ENCODE results near the gene MKNK1.

The MKNK1 gene

DNA sequence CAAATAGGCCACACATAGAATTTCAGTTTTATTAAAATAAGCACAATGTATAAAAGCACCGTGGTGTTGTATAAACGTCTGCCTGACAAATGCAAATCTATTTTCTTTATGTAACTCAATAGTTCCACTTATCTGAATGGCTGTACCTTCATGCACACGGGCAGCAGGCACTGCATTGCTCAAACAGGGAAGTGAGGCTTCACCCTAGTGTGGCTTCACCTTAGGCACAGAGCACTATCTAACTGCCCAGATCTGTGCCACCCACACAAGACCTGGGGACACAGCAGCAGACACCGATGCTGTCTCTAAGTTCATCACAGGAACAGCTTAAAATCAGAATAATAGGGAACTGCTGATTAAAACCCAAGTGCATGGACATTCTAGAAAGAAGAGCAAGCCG lies 46.7 kb downstream of the MKNK1 start:
- peak; percentile 22 for DNase-seq

DNA sequence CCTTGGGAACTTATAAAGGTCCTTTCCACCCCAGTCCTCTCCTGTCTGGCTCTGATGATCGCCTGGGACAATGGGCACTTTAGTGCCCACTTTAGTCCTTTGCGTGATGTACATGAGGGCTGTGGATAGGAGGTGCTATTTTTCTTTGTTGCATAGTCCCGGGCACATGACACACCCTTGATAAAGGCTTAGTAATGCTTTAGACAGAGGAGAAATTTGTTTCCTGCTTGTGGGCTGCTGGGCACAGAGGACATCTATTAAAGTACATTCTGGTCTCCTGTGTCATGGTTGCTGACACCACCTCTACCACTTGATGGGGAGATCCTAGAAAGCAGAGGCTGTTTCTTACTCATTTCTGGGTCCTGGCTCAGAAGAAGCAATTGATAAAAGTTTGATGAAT lies 47.2 kb downstream of the MKNK1 start:
- DNase-seq = peak; percentile 76

DNA sequence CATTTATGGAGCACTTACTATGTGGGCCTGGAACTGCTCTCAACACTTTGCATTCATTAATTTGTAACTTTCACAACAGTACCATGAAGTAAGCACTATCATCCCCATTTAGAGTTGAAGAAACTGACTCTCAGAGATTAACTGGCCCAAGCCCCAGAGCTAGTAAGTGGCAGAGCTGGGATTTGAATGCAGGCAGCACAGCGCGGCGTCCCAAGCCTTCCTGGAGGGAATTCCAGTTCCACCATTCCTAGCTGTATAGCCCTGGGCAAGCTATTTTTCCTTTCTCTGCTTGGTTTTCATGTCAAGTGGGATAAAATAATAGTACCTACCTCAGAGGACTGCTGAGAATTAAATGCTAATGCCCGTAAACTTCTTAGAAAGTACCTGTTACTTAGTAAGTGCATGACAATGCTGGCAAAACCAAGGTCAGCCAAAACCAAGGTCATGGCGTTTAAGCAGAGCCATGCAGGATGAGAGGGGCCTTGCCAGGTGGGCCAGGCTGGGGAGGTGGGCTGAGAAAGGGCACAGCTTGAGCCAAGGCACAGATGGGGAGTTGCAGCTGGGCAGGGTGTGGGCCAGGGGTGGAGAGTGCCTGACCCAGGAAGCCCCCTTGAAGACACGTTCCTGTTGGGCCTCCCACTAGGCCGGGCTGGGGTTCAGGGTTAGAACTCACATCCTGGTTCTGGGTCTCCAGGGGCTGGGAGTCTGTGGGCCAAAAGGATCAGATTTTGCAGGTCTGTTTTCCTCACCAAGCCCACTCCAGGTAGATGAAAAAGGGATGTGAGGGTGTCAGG lies 48.0 kb downstream of the MKNK1 start:
- no peak for DNase-seq

DNA sequence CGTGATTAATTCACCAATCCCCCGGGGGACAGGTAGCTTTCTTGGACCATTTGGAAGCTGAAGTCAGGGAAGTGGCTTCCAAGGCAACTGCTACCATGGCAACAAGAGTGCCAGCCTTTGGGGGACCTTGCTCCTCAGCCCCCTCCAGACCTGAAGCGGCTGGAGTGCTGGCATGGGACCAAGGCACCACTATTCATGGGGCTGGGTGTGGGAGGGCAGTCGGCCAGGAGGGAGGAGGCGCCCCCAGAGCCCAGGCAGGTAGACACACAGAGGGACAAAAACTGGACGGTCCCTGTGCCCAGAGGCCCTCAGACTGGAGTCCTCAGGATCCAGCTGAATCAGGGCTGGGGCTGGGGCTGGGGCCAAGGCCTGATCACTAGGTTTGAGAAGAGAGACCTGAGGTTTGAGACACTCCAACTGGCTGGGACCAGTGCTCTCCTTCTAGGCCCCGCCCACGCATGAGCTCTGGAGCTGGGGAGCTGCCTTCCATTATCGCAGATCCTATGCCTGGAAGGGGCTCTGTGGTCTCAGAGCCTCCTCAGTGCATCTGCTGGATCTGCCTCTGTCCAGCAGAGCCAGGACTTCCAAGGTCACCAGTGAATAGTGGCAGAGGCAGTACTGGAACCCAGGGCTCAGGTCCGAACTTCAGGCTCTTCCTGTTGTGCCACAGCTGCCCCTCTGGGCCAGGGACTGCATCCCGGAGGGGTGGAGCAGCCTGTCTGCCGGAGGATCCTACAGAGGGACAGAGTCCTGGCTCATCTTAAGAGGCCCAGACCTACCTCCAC lies 49.3 kb downstream of the MKNK1 start:
- no peak for DNase-seq

DNA sequence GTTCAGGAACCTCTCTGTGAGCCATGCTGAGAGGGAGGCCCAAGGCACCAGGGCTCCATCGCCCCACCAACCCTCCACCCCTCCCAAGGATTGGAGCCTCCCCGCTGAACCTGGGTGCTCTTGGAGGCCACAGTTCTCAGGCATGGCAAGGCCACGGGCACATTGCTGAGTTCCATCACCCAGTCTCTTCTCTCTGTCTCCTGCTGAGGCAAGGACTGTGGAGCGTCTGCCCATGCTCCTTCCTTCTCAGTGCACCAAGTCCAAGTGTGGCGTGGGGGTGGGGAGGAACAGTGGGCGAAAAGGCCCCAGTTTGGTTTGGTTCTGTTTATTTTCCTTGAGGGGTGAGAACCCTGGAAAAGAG lies 49.9 kb downstream of the MKNK1 start:
- no peak for DNase-seq

DNA sequence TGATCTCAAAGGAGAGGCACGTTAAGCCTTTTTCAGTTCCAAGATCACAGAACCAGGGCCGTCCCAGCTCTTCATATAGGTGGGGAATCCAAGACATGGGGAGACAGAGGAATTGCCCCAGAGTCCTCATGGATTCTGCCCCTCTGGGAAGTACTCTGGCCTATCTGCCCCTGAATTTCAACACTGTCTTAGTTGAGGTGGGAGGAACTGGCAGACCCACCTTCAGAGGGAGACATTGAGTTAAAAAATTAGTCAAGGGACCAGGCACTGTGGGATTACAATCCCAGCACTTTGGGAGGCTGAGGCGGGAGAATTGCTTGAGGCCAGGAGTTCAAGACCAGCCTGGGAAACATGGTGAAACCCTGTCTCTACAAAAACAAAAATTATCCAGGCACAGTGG lies 50.6 kb downstream of the MKNK1 start:
- DNase-seq = peak; percentile 12

DNA sequence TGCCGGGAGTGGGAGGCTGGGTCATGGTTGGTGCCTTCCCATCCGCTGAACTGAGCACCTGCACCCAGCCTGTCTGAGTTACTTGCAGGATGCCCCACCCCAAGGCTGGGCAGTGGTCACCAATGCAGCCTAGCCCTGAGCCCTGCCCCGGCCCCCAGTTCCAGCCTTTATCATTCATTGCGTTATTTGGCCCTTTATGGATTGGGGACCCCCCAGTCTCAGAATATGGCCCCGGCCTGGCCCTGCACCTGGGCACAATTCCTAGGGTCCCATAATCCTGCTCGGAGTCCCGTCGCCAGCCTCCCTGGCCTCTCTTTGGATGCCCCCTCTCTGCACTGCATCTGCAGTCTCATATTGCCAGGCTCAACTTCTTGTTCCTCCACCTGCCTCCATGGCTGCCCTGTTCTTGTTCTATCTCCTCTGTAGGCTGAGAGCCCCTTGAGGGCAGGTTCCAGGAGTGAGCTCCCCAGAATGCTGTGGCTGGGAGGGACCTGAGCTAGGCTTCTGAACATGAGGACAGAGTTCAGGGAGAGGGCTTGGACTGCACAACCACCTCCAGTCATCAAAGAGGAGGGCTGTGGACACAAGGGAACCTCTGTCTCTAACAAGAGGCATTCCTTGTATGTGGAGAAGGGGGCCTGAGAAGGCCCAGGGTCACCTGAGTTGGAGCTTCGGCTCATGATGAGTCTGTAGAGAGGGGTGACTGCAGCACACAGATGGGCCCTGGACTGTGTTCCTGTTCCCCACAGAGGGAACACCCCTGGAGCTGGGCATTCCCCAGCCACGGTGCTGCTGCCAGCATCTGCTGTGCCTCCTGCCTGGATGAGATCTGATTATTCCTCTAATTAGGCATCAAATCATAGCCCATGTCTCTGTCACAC lies 51.5 kb downstream of the MKNK1 start:
- no peak for DNase-seq

DNA sequence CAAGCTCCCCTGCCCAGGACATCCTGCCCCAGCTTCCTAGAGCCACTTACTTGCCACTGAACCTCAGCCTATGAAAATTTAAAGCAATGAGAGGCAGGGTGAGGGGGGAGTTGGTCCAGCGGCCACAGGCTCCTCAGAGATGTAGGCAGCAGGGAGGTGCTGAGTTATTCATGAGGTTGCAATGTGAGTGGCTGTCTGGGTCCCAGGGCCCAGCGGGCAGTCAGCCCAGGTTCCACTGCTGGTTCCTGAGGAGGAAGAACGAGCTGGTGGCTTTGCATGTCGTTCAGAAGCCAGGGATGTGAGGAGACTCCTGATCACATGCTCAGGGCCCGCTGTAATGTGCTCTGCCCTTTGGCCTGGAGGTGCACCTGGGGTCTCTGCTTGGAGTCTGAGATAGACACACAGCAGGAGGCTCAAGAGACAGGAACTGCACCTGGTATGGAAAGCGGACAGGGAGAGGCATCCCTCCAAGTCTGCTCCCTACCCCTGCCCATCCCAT lies 52.4 kb downstream of the MKNK1 start, which contains the start of gene KNCN:
Gene KNCN, minus strand, starts transcription at position 51 of the 499 bp plus-strand sequence. CDS start 432 bp downstream, outside the sequence.
- no peak for DNase-seq

DNA sequence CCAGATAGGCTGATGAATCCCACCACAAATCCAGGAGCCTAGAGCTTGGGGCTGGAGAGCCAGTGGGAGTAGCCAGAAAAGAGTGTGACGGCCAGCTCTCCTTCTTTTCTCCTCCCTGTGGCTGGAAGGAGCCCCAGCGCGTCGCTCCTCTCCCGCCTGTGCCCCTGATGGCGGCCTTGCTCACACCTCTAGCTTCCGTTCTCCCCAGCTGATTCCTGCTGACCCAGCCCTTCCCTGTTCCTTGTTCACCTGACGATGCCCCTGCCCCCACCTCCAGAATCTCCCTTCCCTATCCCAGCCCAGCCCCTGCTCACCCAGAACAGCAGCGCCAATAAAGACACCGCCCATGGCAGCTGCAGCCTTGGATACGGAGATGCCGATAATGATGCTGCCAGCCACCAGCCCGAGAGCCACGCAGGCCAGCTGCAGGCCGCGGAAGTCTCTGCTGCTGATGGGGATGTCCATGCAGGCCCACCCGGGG lies 53.3 kb downstream of the MKNK1 start:
- no peak for DNase-seq

DNA sequence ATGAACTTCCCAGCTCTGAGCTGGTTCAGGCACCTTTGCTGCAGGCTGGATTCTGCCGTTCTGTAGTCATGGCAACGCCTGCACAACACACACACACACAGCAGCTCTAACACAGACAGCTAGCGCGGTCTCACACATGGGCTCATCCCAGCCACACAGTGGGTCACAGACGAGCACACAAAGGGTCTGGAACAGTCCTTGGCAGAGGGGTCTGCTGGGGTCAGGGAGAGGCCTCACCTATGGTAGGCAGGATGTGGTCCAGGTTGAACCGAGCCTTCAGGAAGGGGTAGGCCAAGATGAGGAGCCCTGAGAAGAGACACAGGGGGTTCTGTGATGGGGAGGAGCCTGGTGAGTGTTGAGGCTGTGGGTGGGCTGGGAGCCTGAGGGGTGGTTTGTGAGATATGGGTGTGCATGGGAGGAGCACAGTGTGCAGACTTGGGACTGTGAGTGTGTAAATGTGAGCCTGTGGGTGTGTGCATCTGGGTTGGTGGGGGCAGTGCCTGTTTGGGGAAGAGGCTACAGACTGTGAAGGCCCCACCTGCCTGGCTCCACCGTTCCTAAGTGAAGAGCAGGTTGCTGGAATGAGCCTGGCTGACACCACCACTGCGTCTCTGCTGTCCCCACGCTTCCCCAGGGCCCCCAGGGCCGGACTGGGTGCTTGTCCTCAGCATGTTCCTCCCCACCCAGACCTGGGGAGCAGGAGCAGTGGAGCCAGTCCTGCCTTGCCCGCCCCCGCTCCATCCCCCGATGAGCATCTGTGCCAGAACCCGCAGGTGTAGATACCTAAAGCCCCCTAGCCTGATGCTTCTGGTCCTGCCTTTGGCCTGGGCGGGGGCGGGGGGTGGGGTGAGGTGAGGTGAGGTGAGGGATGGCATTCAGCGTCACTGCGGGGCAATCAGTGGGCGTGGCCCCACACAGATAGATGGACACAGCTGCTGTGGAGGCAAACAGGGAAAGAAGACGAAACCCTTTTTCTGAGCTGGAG lies 54.1 kb downstream of the MKNK1 start:
- DNase-seq = no peak

DNA sequence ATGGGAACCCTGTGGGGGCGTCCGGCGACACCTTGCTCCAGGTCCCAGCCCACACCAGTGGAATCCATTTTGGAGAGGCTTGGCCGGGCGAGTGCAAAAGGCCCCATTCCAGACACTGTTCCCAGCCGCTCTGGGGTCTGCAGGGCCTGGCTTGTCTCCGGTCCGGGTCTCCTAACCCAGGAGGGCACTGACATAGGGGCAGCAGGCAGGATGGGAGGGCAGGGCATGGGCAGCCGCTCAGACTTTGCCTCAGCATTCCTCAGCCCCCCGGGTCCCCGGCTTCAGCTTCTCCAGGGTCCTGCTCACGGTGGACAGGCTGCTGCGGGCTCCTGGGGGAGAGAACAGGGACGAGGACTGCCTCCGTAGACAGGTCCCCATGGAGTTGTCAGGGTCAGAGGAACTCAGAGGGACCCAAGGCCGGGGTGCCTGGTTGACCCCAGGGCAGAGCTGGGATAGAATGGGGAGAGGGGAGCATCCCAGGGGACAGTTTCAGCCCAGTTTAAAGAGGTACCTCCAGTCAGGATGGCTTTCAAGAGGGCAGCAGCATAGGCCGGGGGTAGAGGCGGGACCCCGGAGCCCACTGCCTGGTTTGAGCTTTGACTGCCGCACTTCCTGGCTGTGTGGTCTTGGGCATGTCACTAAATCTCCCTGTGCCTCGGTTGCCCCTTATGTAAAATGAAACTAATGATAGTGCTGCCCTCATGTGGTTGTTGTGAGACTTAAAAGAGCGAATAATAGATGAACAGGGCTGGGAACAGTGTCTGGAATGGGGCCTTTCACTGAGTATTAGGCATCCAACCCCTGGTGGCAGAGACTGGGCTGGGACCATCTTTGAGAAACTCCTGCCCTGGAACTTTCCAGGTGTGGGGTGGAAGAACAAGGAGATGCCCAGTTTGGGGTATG lies 56.3 kb downstream of the MKNK1 start:
- DNase-seq = peak; percentile 80

DNA sequence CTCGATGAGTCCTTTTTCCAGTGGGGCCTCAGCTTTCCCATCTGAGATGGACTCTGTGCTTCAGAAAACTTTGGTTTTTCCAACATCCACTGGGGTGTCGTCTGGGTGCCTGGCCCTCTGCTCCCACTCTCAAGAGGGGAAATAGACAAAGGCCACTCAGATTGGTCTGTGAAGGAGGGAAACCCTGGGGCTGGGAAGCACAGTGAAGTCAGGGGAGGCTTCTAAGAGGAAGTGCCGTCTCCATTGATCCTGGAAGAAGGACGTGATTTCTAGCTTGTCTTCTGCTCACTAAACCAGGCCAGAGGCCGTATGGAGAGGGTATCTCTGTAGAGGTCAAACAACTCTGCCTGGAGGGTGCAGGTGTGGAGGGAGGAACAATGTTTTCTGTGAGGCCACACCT lies 57.9 kb downstream of the MKNK1 start:
- no peak for DNase-seq

DNA sequence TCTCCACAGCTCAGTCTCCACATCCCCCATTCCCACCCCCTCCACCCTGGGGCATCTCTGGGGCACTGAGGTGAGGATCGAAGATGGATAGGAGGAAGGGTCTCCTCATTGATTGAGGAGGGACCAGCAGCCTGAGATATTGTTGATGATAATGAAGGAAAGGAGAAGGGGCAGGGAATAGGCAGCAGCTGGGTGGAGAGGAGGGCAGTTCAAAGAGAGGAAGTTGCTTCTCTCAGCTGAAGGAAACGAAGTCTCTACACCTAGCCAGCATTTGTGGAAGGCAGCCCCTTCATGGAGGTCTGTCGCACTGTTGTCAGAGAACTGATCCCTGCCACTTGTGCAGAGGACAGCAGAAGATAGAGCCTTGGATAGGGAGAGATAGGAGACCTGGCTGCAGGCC lies 58.3 kb downstream of the MKNK1 start:
- DNase-seq = peak; percentile 32

DNA sequence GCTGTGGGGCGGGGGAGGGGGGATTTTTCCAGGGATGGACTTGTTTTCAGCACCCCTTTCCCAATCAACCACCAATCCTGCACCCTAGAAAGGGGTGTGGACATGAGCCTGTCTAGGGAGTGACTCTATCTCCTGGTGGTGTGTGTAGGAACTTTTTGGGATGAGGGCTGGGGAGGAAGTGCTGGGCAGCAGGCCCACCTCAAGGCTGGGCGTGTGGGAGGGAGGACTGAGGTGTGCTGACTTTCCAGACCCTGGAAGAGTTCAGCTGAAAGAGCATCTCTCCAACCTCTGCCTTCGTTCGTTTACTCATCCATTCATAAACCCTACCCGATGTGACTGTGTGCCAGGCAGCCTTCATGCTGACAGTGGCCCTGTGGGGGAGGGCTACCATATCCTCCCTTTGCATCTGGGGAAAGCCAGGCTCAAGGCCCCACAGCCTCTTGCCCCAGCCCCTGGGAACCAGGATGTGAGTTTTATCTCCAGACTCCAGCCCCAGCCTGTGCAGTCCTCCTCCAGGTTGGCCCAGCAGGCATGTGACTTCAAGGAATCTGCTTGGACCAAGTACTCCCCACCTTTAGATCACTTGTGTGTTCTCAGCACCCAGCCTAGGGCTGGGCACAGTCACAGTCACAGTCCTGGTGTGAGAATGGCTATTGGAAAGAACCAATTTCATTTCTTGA lies 59.4 kb downstream of the MKNK1 start:
- DNase-seq = peak; percentile 90

DNA sequence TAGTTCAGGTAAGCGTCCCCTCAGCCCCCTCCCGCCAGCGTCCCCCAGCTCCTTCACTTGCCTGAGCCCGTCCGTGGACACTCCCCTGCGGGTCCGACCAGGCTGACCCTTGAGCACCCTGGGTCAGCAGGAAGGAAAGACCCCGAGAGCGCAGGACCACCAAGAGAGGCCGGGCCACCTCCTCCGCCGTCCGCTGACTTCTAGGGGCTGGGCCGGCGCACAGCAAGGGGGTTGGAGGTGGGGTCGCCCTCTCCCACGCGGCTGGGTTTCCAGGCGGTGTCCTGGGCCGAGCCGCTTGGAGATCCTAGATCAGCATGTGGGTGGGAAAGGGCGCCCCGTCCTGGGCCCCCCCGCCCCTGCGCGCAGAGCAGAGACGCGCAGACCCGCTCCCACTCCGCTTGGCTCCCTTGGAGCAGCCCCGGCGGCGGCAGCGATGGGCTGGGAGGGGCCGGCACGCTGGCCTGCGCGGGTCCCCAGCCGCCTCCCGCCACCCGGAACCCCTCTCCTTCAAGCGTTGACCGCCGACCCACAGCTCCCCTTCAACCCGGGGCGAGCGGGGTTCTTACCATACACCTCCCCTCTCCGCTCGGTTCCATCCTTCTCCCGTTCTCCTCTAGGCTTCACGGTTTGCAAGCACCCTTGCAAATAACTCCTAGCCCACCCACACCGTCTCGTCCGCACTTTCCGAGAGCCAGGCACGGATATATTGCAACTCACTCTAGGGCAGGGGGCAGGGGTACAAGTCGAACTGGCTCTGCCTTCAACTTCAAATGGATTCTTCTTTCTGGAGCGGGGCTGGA lies 60.1 kb downstream of the MKNK1 start:
- no peak for DNase-seq

DNA sequence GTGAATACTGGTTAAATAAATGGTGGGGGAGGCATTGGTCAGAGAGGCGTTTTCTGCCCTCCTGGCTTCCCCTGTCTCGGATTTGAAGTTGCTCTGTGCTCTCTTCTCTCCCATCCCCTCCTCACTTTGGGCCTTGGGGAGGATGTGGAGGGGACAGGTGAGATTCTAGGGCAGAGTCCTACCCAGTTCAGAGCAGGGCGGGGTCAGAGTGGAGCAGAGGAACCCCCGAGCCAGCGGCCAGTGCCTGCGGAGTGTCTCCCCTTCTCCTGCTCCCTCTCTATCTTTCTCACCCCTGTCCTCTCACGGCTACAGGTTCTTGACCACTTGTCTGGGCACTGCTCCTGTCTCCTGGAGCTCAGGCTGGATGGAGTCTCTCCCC lies 60.7 kb downstream of the MKNK1 start:
- no peak for DNase-seq

DNA sequence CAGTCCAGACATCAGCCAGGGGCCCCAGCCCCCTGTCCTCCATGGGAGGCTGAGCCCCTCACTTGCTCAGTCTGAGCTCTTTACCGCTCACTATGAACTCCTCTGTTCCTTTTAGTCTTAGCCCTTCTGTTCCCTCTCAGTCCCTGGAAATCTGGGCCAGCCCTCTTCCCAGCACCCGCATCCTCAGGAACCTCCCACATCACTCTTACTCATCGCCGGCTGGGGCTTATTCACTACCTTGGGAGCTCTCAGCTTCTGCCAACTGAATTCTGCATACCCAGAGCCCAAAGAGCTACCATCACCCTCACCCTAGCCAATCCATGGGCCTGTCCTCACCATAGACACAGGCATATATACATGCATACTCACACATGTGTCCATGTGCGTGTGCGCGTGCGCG lies 64.1 kb downstream of the MKNK1 start:
- DNase-seq = no peak

DNA sequence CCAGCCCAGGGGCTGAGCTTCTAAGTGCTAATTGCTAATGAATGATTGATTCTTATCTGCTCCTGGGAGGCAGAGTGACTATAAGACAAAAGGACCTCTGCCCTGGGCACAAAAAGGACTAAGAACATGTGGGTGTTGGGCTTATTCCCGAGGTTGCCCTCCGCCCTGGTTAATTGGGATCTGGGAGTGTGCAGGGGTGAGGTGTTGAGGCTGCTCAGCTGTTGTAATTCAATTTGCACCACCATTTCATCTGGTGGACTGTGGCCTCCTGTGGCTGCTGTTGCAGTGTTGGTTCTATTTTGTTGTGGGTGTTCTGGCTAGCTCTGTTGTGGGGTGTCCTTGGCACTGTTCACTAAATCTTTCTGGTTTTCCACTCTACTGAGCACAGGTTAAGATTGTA lies 65.9 kb downstream of the MKNK1 start:
- no peak for DNase-seq

DNA sequence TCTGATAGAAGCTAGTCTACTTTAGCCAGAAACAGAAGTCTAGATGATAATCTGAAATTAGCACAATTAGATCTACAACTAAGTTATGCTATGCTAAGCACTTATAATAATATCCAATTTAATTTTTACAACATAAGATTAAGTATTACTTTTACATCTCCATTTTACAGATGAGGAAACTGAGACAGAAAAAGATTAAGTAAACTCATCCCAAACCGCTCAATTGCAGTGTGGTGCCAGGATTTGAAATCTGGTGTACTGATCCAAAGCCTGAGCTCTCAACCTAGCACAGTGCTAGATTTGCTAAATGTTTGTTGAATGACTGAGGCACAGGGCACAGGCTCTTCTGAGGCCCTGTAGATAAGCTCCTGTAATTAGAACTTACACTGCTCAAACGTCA lies 66.4 kb downstream of the MKNK1 start:
- DNase-seq = no peak
